H9 (cell line): Measurements from ENCODE around the gene ST6GAL1. TPM values are rescaled to one million over a fixed set of nuclear protein-coding genes. Genes with fewer than 3 reads are reported as not detected.

Source experiments
- DNase-seq: peaks from one replicate; pipeline ENCODE4 v3.0.0-alpha.2; 2017
- H2AFZ ChIP-seq: one replicate; pipeline ENCODE4 v1.6.1; 2013; ENCODE audit warnings: mild to moderate bottlenecking, low read length, control low read depth, moderate library complexity
- H2AK5ac ChIP-seq: 2 replicates; pipeline ENCODE4 v1.6.1; 2013; ENCODE audit warnings: low read length, control low read depth, mixed read lengths; ENCODE audit not compliant: insufficient read length
- H2BK120ac ChIP-seq: one replicate; pipeline ENCODE4 v1.6.1; 2013; ENCODE audit warnings: low read depth, mild to moderate bottlenecking, low read length, control low read depth, inconsistent platforms; ENCODE audit not compliant: poor library complexity, severe bottlenecking
- H2BK12ac ChIP-seq: 2 replicates; pipeline ENCODE4 v1.6.1; 2013; ENCODE audit warnings: low read length, control low read depth, mixed read lengths, low read depth; ENCODE audit not compliant: insufficient read length
- H2BK15ac ChIP-seq: 2 replicates; pipeline ENCODE4 v1.6.1; 2013; ENCODE audit warnings: low read depth, low read length, control low read depth
- H2BK20ac ChIP-seq: one replicate; pipeline ENCODE4 v1.6.1; 2013; ENCODE audit warnings: low read depth, mild to moderate bottlenecking, low read length, control low read depth, inconsistent platforms; ENCODE audit not compliant: poor library complexity, severe bottlenecking
- H2BK5ac ChIP-seq: 2 replicates; pipeline ENCODE4 v1.6.1; 2013; ENCODE audit warnings: low read length, control low read depth, mixed read lengths; ENCODE audit not compliant: insufficient read length
- H3K14ac ChIP-seq: 2 replicates; pipeline ENCODE4 v1.6.1; 2013; ENCODE audit warnings: low read length, control low read depth; ENCODE audit not compliant: insufficient read depth
- H3K18ac ChIP-seq: 2 replicates; pipeline ENCODE4 v1.6.1; 2013; ENCODE audit warnings: low read depth, mild to moderate bottlenecking, mixed read lengths, low read length, control low read depth; ENCODE audit not compliant: insufficient read length
- H3K23ac ChIP-seq: 2 replicates; pipeline ENCODE4 v1.6.1; 2013; ENCODE audit warnings: low read length, control low read depth, mixed read lengths, low read depth; ENCODE audit not compliant: insufficient read length
- H3K23me2 ChIP-seq: 2 replicates; pipeline ENCODE4 v1.6.1; 2013; ENCODE audit warnings: low read depth, mild to moderate bottlenecking, mixed read lengths, low read length, control low read depth; ENCODE audit not compliant: insufficient read length, poor library complexity, severe bottlenecking
- H3K27ac ChIP-seq: 2 replicates; pipeline ENCODE4 v1.5.1; 2013; ENCODE audit warnings: low read length, control low read depth, mixed read lengths, low read depth; ENCODE audit not compliant: insufficient read length
- H3K27me3 ChIP-seq: 2 replicates; pipeline ENCODE4 v1.6.1; 2013; ENCODE audit warnings: low read length, control low read depth, inconsistent platforms; ENCODE audit not compliant: insufficient read depth
- H3K4ac ChIP-seq: 2 replicates; pipeline ENCODE4 v1.6.1; 2013; ENCODE audit warnings: low read depth, mild to moderate bottlenecking, control low read depth, inconsistent platforms, low read length, moderate library complexity
- H3K4me1 ChIP-seq: 2 replicates; pipeline ENCODE4 v1.6.1; 2013; ENCODE audit warnings: low read length, control low read depth, inconsistent platforms; ENCODE audit not compliant: insufficient read depth
- H3K4me2 ChIP-seq: 2 replicates; pipeline ENCODE4 v1.6.1; 2013; ENCODE audit warnings: low read length, control low read depth, mixed read lengths; ENCODE audit not compliant: insufficient read length, insufficient read depth
- H3K56ac ChIP-seq: 2 replicates; pipeline ENCODE4 v1.6.1; 2013; ENCODE audit warnings: low read depth, mild to moderate bottlenecking, mixed read lengths, low read length, control low read depth; ENCODE audit not compliant: insufficient read length
- H3K79me1 ChIP-seq: 2 replicates; pipeline ENCODE4 v1.6.1; 2013; ENCODE audit warnings: low read depth, mild to moderate bottlenecking, moderate library complexity, low read length, control low read depth, inconsistent platforms; ENCODE audit not compliant: insufficient read depth, poor library complexity, severe bottlenecking
- H3K79me2 ChIP-seq: 2 replicates; pipeline ENCODE4 v1.6.1; 2013; ENCODE audit warnings: low read length, control low read depth, inconsistent platforms; ENCODE audit not compliant: insufficient read depth
- H3K9ac ChIP-seq: 2 replicates; pipeline ENCODE4 v1.6.1; 2013; ENCODE audit warnings: low read length, control low read depth, mixed read lengths; ENCODE audit not compliant: insufficient read length; ENCODE audit errors: extremely low read depth
- H3K9me3 ChIP-seq: one replicate; pipeline ENCODE4 v1.6.1; 2013; ENCODE audit warnings: low read depth, low read length, inconsistent platforms; ENCODE audit not compliant: control insufficient read depth
- H3T11ph ChIP-seq: one replicate; pipeline ENCODE4 v1.6.1; 2013; ENCODE audit warnings: mild to moderate bottlenecking, low read length, control low read depth, inconsistent platforms
- H4K20me1 ChIP-seq: one replicate; pipeline ENCODE4 v1.6.1; 2013; ENCODE audit not compliant: control insufficient read depth, insufficient read length, insufficient read depth
- H4K5ac ChIP-seq: 2 replicates; pipeline ENCODE4 v1.6.1; 2013; ENCODE audit warnings: low read depth, mild to moderate bottlenecking, mixed read lengths, low read length, control low read depth; ENCODE audit not compliant: insufficient read length
- H4K8ac ChIP-seq: replicated peaks from 2 replicates; pipeline ENCODE4 v1.6.1; 2013; ENCODE audit warnings: low read length, control low read depth, mixed read lengths, low read depth; ENCODE audit not compliant: insufficient read length
- H4K91ac ChIP-seq: 2 replicates; pipeline ENCODE4 v1.6.1; 2013; ENCODE audit warnings: low read depth, mild to moderate bottlenecking, moderate library complexity, mixed read lengths, low read length, control low read depth; ENCODE audit not compliant: insufficient read length
- H3K27ac Mint-ChIP-seq, 3 experiments: 2 replicates in 2 of 3; 3 replicates in 1 of 3; pipeline ENCODE4 v1.8.0; 2020 to 2021; ENCODE audit warnings: mixed read lengths in 3 of 3, mild to moderate bottlenecking in 1 of 3, moderate library complexity in 1 of 3
- H3K27me3 Mint-ChIP-seq: 2 replicates; pipeline ENCODE4 v1.8.0; 2021; ENCODE audit warnings: low read depth, mild to moderate bottlenecking, moderate library complexity, mixed read lengths
- H3K36me3 Mint-ChIP-seq, 3 experiments: 2 replicates in 2 of 3; 3 replicates in 1 of 3; pipeline ENCODE4 v1.8.0; 2020 to 2021; ENCODE audit warnings: low read depth in 3 of 3, mixed read lengths in 3 of 3; ENCODE audit not compliant: insufficient read depth in 1 of 3
- H3K4me1 Mint-ChIP-seq, 2 experiments: 2 replicates each; pipeline ENCODE4 v1.8.0; 2020; ENCODE audit warnings: mixed read lengths in 2 of 2
- H3K4me3 Mint-ChIP-seq, 2 experiments: 2 replicates in 1 of 2; 3 replicates in 1 of 2; pipeline ENCODE4 v1.8.0; 2020 to 2021; ENCODE audit warnings: mild to moderate bottlenecking in 2 of 2, mixed read lengths in 2 of 2, moderate library complexity in 1 of 2
- H3K9me3 Mint-ChIP-seq, 2 experiments: 2 replicates in 1 of 2; 3 replicates in 1 of 2; pipeline ENCODE4 v1.8.0; 2020; ENCODE audit warnings: mild to moderate bottlenecking in 2 of 2, mixed read lengths in 2 of 2, moderate library complexity in 1 of 2
- CTCF ChIP-seq: fragments of 200-600 bp; sonication (generic); conservative IDR thresholded peaks from 3 replicates; pipeline ENCODE4 v1.8.0; 2021; ENCODE audit warnings: antibody characterized with exemption, mild to moderate bottlenecking
- WGBS: extraction: QIAGEN DNeasy Blood & Tissue Kit; methylation state at CpG from one replicate; pipeline ENCODE4 v1.1.7; 2013; ENCODE audit warnings: missing lambda C conversion rate, low lambda C conversion rate, mixed read lengths; ENCODE audit not compliant: insufficient read length; ENCODE audit errors: extremely low coverage; 5-methylcytosine and 5-hydroxymethylcytosine counted together
- total RNA-seq: library from RNA; stranded (reverse); gene quantifications from 2 replicates; pipeline ENCODE4 v1.2.1, GENCODE V29; 2021

The ST6GAL1 gene
- total RNA-seq, 1 experiment from 2014 or later = 139 TPM

DNA sequence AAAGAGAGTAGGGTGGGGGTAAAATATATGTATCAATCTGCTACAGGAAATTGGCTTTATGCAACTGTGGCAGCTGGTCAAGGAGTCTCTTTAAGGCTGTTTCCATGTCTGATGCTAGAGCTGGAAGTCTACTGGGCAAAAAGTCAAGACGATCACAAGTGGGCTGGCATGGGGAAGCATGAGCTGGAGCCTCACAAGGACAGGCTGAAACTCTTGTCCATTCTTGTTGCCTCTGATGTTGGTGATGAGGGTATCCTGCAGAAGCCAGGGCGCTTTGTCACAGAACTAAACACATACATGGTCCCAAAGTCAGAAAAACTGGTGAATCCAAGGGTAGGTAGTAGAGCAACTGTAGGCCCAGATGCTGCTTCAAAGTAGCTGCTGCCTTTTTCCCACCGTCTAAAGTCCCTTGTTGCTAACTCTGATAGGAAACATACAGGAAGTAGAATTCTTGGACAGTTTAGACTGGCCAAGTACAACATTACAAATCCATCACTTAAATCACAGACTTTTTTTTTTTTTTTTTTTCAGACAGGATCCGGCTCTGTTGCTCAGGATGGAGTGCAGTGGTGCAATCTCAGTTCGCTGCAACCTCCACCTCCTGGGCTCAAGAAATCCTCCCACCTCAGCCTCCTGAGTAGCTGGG, 154.8 kb downstream of the ST6GAL1 start:
- Histone ChIP-seq H2BK12ac (no peak overlapping the region), H2AK5ac (no peak overlapping the region), H4K91ac (no peak overlapping the region), H3K79me1 (no peaks in the 10 kb centered on the region), H3K9me3 (no peaks in the 10 kb centered on the region), H2BK15ac (no peak overlapping the region), H4K5ac (no peak overlapping the region), H3K4me1 (peaks cover 2% of the 10 kb centered on the region; the same call in 1 of the 2 replicates), H3K9ac (no peak overlapping the region), H3T11ph (no peak overlapping the region), H3K14ac (no peak overlapping the region), H2BK120ac (no peak overlapping the region), H2AFZ (no peak overlapping the region), H3K4ac (no peak overlapping the region), H3K4me2 (no peak overlapping the region), H3K56ac (no peak overlapping the region), H3K27me3 (no peaks in the 10 kb centered on the region), H3K23me2 (no peaks in the 10 kb centered on the region), H2BK5ac (no peak overlapping the region), H3K23ac (no peak overlapping the region), H3K27ac (no peak overlapping the region), H3K18ac (no peak overlapping the region), H4K20me1 (no peaks in the 10 kb centered on the region), H2BK20ac (no peak overlapping the region), H3K79me2 (no peaks in the 10 kb centered on the region), H4K8ac (no peak overlapping the region)
- no peaks in the 10 kb centered on the region for H3K27me3 Mint-ChIP-seq
- no peak overlapping the region; a peak in 1 of 7 replicates for H3K27ac Mint-ChIP-seq
- no peak for DNase-seq
- peaks cover 14 to 17% of the 10 kb centered on the region in 2 experiments for H3K4me1 Mint-ChIP-seq
- no peak overlapping the region for H3K4me3 Mint-ChIP-seq
- peaks cover 8 to 21% (median 14%) of the 10 kb centered on the region in 3 experiments; a peak in 6 of 7 replicates for H3K36me3 Mint-ChIP-seq
- no CpG with 5 or more reads among the region's 5 CpGs for WGBS
- H3K9me3 Mint-ChIP-seq = peaks cover 19 to 34% of the 10 kb centered on the region in 2 experiments
- no peak for TF ChIP-seq CTCF
